ENCODE data around the gene FBF1.
A peak's percentile ranks its signal among the peaks of the same experiment; 100 is the strongest.

FBF1 gene

GRCh38 chr17:75925103-75925502 lies 15.7 kb downstream of the FBF1 start:
- H3K27ac ChIP-seq (ENCODE audit: extremely low read depth, low read depth, low read length) = no peak overlapping the region
- ChIA-PET POLR2A (interaction anchor here (0.7 kb wide), 1 partner anchor 16 kb away, joined by 4 read pairs; the partner anchor contains the start of gene FBF1), CTCF (interaction anchor here (1.0 to 3.7 kb wide), 3 partner anchors 21 to 79 kb away, joined by 3 to 47 read pairs (median 14); partner anchors contain the start of gene MRPL38)
- no peaks in the 10 kb centered on the region for H3K9me3 ChIP-seq (ENCODE audit: control insufficient read depth, insufficient read depth, low read depth, low read length)
- no peaks in the 10 kb centered on the region for H3K4me1 ChIP-seq (ENCODE audit: control insufficient read depth, insufficient read depth, low read length)
- H3K4me3 ChIP-seq (ENCODE audit: low read depth, low read length) = no peak overlapping the region
- TF ChIP-seq ZNF621 (tag by site-specific recombination; IDR thresholded peaks at IDR 0.05) = no peak
- no peak for TF ChIP-seq ZNF747 (tag by site-specific recombination; IDR thresholded peaks at IDR 0.05)
- no peak for TF ChIP-seq MZF1 (tag by site-specific recombination; IDR thresholded peaks at IDR 0.05; ENCODE audit: borderline replicate concordance)
- TF ChIP-seq ZBTB8A (tag by site-specific recombination; IDR thresholded peaks at IDR 0.05) = no peak
- no peak for TF ChIP-seq YY1 (tag by site-specific recombination; IDR thresholded peaks at IDR 0.05)
- no peak for TF ChIP-seq ZNF530 (tag by site-specific recombination; IDR thresholded peaks at IDR 0.05; ENCODE audit: low read depth)
- TF ChIP-seq ZNF239 (tag by site-specific recombination; IDR thresholded peaks at IDR 0.05) = no peak
- no peak for TF ChIP-seq INSM2 (tag by site-specific recombination; IDR thresholded peaks at IDR 0.05)
- no peak for TF ChIP-seq ZNF624 (tag by site-specific recombination; IDR thresholded peaks at IDR 0.05)
- TF ChIP-seq ZNF335 (tag by site-specific recombination; conservative IDR thresholded peaks at IDR 0.05) = no peak
- TF ChIP-seq ZNF670 (tag by site-specific recombination; IDR thresholded peaks at IDR 0.05; ENCODE audit: low read depth) = no peak
- no peak for TF ChIP-seq KLF16 (tag by site-specific recombination; IDR thresholded peaks at IDR 0.05)
- no peak for TF ChIP-seq ZNF433 (tag by site-specific recombination; IDR thresholded peaks at IDR 0.05; ENCODE audit: low read depth)
- TF ChIP-seq ZFP37 (tag by site-specific recombination; IDR thresholded peaks at IDR 0.05) = no peak
- TF ChIP-seq ZNF514 (tag by site-specific recombination; IDR thresholded peaks at IDR 0.05) = no peak
- TF ChIP-seq IKZF3 (tag by site-specific recombination; IDR thresholded peaks at IDR 0.05) = no peak
- no peak for TF ChIP-seq ZNF654 (tag by site-specific recombination; IDR thresholded peaks at IDR 0.05; ENCODE audit: low read depth)
- TF ChIP-seq ZNF202 (tag by site-specific recombination; IDR thresholded peaks at IDR 0.05; ENCODE audit: borderline replicate concordance) = no peak
- H3K36me3 ChIP-seq (ENCODE audit: control insufficient read depth in 2 of 2, insufficient read depth in 1 of 2, low read length in 2 of 2) = peaks cover 0 to 89% of the 10 kb centered on the region in 2 experiments; a peak in 2 of 3 replicates

- Histone ChIP-seq H3K4me3 (ENCODE audit: low read depth, low read length) (no peak overlapping the region), H3K27ac (ENCODE audit: extremely low read depth, low read depth, low read length) (no peak overlapping the region), H3K36me3 (ENCODE audit: control insufficient read depth in 2 of 2, insufficient read depth in 1 of 2, low read length in 2 of 2) (peaks cover 3 to 93% of the 10 kb centered on the region in 2 experiments; a peak in 2 of 3 replicates), H3K9me3 (ENCODE audit: control insufficient read depth, insufficient read depth, low read depth, low read length) (no peaks in the 10 kb centered on the region), H3K4me1 (ENCODE audit: control insufficient read depth, insufficient read depth, low read length) (no peaks in the 10 kb centered on the region)
- TF ChIP-seq SCRT2 (tag by site-specific recombination; IDR thresholded peaks at IDR 0.05) = peak; percentile 81
- TF ChIP-seq PATZ1 (tag by site-specific recombination; IDR thresholded peaks at IDR 0.05) = no peak
- CTCF ChIA-PET = interaction anchor here (1.3 kb wide), 1 partner anchor 18 kb away, joined by 5 read pairs; no protein-coding TSS in a partner anchor
- POLR2A ChIA-PET = no interaction called here
Measured at GRCh38 chr17:75922963-75923874, 17.6 kb downstream of the FBF1 start.

Data from HEK293 (cell line).